NCI-H2029 (cell line): ENCODE results near the gene FHL1.
"Not testable (repeated sequence)": the region's sequence is repeated elsewhere in the genome, so short reads cannot be mapped to it uniquely, and the experiment has no call there.

ENCODE experiments used
- DNase-seq: peaks from one replicate; lab custom pipeline; 2025; lab: John Stamatoyannopoulos, UW

The FHL1 gene

DNA sequence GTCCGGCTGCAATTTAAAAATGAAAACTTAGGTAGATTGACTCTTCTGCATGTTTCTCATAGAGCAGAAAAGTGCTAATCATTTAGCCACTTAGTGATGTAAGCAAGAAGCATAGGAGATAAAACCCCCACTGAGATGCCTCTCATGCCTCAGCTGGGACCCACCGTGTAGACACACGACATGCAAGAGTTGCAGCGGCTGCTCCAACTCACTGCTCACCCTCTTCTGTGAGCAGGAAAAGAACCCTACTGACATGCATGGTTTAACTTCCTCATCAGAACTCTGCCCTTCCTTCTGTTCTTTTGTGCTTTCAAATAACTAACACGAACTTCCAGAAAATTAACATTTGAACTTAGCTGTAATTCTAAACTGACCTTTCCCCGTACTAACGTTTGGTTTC lies 62.9 kb downstream of the FHL1 start:
- no peak for DNase-seq

DNA sequence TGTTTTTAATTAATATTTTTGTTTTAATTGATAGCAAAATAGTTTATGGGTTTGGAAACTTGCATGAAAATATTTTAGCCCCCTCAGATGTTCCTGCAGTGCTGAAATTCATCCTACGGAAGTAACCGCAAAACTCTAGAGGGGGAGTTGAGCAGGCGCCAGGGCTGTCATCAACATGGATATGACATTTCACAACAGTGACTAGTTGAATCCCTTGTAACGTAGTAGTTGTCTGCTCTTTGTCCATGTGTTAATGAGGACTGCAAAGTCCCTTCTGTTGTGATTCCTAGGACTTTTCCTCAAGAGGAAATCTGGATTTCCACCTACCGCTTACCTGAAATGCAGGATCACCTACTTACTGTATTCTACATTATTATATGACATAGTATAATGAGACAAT lies 63.5 kb downstream of the FHL1 start:
- no peak for DNase-seq

DNA sequence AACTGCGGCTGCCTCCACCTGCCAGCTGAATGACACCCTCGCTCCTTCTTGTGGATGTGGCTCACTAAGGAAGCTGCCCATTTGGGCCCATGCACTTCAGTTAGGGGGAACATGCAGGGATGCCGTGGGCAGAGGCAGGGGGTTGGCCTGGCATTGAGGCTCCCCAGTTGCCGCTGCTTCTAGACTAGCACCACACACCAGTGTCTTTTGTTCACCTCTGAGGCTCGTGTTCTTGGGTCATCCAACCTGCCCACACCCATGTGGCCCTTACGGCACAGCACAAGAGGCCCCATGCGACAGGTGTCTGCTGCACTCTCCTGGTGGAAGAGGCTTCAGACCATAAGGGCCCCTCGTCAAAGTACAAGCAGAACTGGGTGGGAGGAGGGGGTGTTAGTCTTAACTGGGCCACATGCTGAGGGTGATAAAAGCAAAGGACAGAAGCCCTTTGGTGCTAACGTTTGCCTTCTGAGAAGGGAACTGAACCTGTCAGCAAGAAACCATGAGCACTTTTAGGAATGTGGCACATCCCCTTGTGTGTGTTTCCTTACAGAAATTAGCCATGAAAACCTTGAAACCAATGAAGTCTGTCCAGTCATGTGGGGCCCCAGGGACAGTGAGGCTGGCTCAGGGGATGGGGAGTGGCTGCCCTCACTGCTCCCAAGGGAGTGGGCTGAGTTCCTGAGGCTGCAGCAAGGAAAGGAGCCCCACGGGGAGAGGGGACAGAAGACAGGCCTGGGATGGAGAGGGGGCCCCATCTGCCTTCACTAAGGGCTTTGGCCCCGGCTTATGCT lies 64.6 kb downstream of the FHL1 start:
- DNase-seq = no peak

DNA sequence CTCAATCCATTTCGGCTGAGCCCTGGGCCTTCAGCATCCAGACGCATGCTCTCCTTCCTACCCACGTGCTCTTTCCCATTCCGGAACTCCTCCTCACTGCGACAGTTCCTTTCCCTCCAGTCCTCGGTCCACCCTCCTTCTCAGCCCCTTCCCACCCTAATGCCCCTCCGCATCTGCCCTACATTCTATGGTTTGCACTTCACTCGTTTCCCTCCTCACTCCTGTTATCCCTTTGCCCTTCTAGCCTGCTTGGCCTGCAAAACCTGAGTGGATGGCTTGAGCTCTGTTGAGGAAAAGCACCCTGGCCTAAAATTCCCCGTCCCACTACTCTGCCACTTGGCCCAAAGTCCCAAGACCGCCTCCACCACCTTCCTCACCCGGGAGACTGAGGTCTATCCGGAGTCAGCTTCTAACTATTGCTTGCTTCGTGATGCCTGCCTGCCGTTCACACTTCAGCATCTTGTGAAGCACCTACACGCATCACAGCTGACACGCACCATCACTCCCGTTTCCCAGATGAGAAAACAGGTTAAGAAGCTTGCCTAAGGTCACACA lies 65.3 kb downstream of the FHL1 start:
- no peak for DNase-seq

DNA sequence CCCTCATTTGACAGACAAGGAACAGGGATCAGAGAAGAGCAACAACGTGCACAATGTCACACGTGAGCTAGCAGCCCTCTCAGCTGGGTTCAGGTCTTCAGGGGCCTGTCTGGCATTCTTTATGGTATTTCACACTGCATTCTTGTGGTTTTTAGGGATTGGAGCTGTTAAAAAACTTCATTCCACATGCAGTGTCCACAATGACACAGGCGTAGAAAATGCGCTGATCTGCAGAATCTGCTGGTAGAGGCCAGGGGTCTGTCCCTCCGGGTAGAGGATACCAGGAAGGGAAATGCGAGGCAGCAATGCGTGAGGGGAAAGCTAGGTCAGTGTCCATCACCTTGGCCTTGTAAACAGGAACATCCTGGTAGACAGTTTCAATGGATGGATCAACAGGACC lies 67.2 kb downstream of the FHL1 start:
- no peak for DNase-seq

DNA sequence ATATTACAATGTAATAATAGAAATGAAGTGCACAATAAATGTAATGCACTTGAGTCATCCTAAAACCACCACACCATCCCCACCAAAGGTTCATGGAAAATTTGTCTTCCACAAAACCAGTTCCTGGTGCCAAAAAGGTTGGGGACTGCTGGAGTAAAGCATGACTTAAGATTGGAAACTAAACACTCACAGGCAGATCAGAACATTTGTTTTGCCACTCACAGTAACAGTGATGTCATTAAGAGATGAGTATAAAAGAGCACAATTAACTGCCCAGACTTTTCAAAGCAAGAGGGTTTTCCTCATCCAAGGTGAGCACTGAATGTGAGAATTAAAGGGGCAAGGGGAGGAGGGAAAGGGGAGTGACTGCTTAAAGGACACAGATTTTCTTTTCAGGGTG lies 68.2 kb downstream of the FHL1 start:
- DNase-seq = no peak

DNA sequence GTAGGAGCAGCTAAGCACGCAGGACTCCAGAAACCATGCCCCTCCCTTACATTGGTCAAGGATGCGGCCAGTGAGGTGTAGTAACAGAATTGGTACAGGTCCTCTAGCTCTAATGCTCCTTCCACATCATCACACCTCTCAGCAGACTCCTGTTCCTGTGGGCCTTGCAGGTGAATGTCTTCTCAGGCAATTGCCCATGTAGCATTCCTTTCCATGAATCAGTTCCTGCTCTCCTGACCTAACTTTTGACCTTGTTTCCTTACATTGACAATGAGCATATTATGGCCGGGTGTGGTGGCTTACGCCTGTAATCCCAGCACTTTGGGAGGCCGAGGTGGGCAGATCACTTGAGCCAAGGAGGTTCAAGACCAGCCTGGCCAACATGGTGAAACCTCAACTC lies 72.6 kb downstream of the FHL1 start:
- no peak for DNase-seq

DNA sequence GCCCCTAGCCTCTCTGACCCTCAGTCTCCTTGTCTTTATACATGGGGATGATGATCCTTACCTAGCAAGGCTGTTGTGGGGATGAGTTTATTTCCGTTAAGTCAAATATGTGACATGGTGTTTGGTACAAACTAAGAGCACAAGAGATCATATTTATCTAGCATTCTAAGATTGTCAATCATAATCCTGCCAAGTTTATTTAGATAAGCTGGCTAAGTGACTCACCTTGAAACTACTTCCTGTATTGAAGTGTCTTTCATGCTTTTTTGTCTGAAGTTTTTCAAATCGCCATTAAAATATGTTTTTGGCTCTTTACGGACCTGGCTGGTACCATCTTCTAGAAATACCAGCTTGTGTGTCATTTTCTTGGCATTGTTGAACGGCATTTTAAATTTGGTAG lies 73.2 kb downstream of the FHL1 start:
- DNase-seq = no peak

DNA sequence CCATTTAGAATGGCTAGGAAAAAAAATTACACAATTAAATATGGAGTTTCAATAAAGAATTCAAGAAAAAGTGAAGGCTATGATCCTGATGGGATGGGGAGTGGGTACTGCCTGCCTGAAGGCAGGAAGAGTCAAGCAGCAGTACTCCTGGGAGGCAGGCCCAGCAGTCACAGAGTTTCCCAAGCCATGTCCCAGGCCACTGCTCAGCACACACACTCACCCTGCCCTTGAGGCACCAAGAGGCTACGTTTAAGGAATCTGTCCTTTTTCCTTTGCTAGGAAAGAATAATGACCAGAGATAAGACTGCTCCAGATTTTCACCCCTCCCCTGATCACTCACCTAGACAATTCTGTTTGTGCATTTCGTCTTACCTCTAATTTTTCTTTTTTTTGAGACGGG lies 73.6 kb downstream of the FHL1 start:
- DNase-seq = no peak

DNA sequence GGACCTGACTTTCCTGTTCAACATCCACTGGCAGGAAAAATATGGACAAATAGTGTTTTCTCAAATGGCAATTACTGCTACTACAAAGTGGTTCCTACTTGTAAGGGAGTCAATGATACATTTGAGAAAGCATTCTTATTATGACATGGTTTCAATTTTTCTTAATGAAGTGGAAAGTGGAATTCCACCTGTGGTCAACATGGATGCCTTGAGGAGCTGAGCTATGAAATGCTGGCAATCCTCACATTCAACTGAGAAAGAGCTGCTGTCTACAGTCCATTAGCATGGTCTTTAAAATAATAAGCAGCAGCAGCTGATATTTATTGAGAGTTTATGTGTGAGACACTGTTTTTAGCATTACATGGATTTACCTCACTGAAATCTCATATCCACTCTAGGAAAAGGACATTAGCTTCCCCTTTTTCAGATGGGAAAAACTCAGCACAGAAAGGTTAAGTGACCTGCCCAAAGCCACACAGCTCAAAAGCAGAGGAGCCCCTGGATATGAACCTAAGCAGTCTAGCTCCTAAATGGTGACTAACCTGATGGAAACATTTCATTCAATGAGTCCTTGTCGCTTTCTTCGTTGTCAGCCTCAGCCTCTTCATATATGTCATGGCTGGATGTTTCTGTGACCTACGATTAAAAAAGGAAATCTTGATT lies 74.6 kb downstream of the FHL1 start:
- DNase-seq = no peak

DNA sequence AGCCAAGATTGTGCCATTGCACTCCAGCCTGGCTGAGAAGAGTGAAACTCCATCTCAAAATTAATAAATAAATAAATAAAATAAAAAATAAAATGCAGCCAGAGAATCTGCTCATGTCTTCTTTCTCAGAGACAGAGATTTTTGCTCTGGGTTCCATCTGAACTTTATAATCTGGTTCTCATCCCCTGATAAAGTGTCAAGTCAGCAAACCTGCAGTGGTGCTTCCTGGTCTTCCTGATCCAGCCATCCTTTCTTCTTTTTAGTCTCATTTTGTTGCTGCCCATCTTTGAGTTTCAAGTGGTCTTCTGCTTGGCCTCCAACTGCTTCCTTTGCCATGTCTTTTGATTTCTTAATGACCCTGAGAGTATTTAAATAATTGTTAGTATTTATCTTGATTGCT lies 79.7 kb downstream of the FHL1 start:
- DNase-seq = no peak

DNA sequence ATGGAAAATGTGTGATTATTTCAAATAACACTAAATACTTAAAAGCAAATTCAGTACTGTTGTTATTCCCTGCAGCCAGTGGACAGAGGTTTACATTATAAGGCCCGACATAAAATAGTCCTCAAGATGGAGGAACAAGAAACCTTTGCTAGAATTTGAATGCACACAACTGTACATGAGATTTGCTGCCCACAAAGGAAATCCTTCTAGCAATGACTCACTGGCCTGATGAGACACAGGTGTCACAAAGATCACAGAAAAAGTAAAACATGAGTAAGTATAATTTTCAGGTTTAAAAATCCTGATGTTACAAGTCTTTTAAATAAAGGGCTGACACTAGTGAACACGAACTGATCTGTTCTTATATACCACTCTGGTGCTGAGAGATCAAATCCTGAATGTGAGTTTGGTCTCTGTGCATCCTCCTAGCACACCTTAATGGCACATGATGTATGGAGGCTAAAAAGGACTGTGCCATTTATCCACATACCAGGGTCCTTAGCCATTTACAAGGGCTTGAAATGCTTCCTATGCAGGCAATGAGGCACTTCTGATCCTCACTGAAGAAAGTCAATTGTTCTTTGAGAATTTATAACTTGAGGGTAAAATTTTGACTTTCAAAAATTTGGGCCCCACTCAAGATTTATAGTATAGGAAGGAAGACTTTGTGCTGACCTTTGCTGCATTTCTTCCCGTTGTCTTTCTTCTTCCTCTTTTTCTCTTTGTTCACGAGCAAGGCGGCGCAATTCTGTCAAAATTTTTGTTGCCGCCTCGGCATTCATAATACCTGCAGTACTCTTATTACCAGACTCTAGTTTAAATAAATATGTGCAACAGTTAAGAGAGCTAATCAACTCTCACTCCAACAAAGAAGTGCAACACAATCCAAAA lies 80.9 kb downstream of the FHL1 start:
- no peak for DNase-seq

DNA sequence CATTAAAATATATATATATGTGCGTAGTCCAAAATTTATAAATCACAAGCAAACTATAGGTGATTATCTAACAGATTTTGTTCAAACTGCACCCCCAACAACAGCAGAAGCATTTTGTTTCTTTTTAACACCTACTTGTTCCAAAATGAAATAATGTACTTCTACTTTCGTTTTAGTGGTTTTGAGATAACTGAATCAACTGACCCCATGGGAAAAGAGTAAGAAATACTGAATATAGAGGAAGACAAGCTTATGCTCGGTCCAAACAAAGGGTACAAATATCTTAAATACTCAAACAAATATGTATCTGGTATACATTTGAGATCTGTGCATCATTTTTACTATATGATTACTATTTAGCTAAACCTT lies 81.5 kb downstream of the FHL1 start:
- no peak for DNase-seq

DNA sequence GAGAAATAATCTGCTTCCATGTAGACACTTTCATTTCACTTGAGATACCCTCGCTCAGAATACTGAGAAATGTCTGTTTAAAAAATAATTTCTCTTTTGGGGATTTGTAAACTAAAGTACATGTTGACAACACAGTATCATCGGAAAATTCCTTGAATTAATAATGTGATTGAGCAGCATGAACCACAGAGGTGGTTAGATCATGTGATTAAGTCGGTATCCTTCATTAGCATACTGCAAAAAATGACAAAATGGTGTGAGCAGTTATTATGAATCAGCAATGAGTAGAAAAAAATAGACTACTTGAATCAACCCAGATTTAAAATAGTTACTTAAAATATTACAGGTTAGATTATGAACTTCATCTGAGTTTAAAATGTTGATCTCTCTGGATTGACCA lies 89.7 kb downstream of the FHL1 start:
- no peak for DNase-seq

DNA sequence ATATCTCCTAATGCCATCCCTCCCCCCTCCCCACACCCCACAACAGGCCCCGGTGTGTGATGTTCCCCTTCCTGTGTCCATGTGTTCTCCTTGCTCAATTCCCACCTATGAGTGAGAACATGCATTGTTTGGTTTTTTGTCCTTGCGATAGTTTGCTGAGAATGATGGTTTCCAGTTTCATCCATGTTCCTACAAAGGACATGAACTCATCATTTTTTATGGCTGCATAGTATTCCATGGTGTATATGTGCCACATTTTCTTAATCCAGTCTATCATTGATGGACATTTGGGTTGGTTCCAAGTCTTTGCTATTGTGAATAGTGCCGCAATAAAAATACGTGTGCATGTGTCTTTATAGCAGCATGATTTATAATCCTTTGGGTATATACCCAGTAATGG lies 90.5 kb downstream of the FHL1 start:
- not testable (repeated sequence) for DNase-seq

DNA sequence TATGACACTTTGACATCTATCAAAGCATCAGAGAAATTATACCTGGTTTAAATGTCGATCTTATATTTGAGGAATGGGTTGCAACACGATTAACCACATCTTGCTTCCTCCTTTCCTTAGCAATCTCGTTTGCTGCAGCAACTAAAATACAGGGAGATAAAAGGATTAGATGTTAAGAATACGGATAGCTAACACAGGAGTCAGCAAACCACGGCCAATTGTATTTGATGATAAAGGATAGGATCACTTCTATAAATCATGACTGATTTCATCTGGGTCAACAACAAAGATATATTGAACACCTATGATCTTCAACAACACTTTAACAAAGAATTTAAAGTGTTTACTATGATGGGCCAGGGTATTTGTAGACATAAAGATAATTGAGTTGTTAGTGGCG lies 98.9 kb downstream of the FHL1 start:
- no peak for DNase-seq

DNA sequence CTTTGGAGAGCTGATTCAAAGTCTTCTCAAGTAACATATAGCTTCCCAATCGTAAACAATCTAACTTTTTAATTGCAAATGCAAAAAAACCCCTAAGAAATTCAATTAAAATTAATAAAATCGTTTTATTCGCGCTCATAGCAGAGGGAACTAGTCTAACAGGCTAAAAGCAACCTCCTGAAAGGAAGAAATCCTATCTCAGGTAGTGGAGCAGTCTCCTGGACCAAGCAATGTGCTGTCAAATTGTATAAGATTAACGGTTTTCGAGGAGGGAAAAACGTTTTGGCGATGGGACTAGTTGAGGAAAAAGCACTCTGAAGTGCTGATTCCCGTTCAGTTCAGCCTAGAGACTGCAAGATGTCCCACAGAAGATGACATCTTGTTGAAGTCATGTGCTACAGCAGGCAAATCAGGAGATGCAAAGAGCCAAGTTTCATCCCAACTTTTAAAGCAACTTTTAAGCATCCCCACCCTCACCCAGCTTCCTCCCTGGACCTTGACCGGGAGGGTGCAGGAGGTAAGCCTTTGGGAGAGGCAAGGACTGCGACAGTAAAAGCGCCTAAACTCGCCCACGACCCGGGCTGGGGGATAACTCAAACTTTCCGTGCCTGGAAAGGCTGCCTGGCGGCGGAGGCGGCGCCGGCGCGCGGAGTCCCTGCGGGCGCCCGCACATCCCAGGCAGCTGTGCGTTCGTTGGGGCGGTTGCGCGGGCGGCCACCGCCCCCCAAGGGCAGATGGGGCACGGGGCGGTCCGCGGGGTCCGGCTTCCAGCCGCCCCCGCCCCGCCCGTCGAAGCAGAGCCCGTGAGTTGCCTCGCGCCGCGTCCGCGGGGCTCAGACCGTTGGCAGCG lies 103.1 kb downstream of the FHL1 start:
- DNase-seq = no peak

DNA sequence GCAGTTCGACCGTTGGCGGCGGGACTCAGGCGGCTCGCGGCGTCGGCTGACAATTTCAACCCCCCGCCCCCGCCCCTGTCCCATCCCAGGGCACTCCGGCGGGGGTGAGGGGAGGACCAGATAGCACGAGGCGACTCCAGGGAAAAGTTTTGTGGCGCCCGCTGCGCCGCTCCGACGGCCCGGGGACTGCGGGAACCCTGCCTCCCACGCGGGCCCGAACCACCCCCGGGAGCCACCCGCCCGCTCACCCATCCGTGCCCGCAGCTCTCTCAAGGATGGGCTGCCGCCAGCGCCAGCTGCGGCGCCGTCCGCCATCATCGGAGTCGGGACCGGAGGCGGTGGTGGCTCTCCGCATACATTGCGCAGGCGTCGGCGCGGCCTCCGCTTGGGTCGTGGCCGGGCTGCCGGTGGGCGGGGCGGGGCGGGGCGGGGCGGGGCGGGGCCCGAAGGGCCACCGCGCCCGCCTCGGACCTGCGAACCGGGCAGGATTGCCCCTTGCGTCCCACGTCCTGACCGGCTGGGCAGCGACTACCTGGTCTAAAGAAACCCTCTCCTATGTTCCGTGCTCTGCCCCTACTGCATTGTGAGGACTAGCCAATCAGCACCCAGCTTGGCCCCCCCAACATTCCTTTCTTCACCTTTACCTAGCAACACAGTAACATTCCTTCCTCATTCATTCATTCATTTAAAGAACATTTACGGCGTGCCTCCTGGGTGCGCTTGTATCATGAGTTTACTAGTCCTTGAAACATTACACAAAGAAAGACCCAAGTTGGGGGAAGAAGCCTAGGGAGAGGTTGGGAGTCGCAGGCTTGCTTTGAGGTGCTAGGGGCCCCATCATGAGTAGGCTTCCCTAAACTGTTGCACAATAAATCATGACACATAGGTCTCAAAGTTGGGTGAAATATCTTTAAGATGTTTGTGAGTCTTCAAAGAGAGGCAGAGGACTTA lies 104.0 kb downstream of the FHL1 start, which contains the start of gene MAP7D3:
Gene MAP7D3, minus strand, starts transcription at position 360 of the 951 bp plus-strand sequence. Its CDS starts 42 bp downstream, at position 318.
- DNase-seq = no peak

DNA sequence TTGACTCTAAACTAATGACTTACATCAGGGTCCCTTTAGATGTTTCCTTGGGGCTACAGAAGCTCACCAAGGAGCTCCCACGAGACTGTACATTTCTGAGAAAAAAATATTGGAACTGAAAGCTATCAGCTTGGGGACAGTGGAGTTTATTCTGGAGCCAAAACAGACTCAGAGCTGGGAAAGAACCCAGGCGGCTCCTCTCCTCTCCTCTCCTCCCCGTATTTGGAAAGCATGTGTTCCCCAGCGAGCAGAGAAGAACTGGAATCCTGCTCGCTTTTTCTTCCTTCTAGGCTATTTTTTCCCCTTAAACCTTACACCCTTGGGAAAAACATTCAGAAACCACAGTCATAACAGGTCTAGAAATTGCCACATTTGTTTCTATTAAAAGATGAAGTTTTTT lies 108.2 kb downstream of the FHL1 start:
- DNase-seq = no peak

DNA sequence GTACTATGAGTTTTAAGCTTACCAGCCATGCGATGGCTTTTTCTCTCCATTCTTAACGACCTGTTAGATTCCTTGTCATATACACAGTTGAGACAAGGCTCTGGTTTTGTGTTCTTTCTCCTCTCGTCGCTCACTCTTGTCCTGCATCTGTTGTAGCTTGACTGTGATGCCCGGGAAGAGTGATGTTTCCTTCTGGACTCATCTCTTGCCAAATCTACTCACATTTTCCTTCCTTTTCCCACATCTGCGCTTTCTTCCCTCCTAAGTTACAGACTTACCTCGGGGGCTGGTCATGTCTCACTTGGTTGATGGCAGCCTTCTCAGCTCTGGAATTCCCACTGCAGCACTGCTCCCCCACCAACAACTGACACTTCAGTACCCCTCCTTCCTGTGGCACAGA lies 108.7 kb downstream of the FHL1 start:
- no peak for DNase-seq
